Liver (tissue), 3 donors: ENCODE results near the gene SDF2.

ENCODE experiments used
- CTCF ChIP-seq: fragments of 150-350 bp; IDR thresholded peaks from 2 replicates; pipeline ENCODE4 v1.5.1; 2017; ENCODE audit warnings: improper control_type of control experiment, low read depth, low read length; ENCODE audit not compliant: missing input control
- JUND ChIP-seq, 2 donors: IDR thresholded peaks; 2 replicates each; pipeline ENCODE4 v1.6.1; 2016; ENCODE audit warnings: antibody characterized with exemption in 2 of 2
- donor health status: healthy.
- donor health status: healthy.

- TF ChIP-seq CTCF (no peak), JUND (IDR thresholded peaks at IDR 0.05) (no peak)
These were observed 6.2 kb upstream of the SDF2 start for GRCh38 chr17:28667870-28668269.
